B cell (primary cell): Measurements from ENCODE around the gene ADCY10. TPM values are rescaled to one million over a fixed set of nuclear protein-coding genes. Genes with fewer than 3 reads are reported as not detected.

Experiments
- ATAC-seq: fragments of 200-7000 bp; cut with Tn5 transposase; one replicate; pipeline ENCODE4 v1.10.0; 2021; ENCODE audit warnings: low read depth, mild to moderate bottlenecking, moderate number of reproducible peaks, moderate library complexity
- CTCF ChIA-PET: fragments of 350-600 bp; sonication (Branson Sonifier 250); formaldehyde crosslinking; loops from one replicate; lab custom pipeline; 2021; ENCODE audit warnings: antibody characterized with exemption, inconsistent platforms; lab: Charles Lee
- POLR2A ChIA-PET: fragments of 350-600 bp; sonication (Branson Sonifier 250); formaldehyde crosslinking; loops from one replicate; lab custom pipeline; 2021; ENCODE audit warnings: antibody characterized with exemption; lab: Charles Lee
- DNase-seq: peaks from one replicate; pipeline ENCODE4 v3.0.0; 2013
- H2AFZ ChIP-seq: 2 replicates; pipeline ENCODE4 v1.6.1; 2012; ENCODE audit warnings: mild to moderate bottlenecking, low read depth, low read length; ENCODE audit not compliant: insufficient read depth, poor library complexity, severe bottlenecking
- H3K27ac ChIP-seq, 2 donors: 1 replicate in 1 of 2; 2 replicates in 1 of 2; pipeline ENCODE4 v1.5.1; 2012 to 2013; ENCODE audit warnings: low read length in 2 of 2, mild to moderate bottlenecking in 2 of 2, moderate library complexity in 1 of 2
- H3K27me3 ChIP-seq, 4 experiments: fragments of 200-600 bp in 1 of 4; sonication (generic) in 1 of 4; replicated peaks in 1 of 4; 1 replicate in 2 of 4; 2 replicates in 2 of 4; pipeline versions ENCODE4 v1.6.1 to v1.7.0; 2013 to 2016; ENCODE audit warnings: low read length in 3 of 4, mild to moderate bottlenecking in 2 of 4, mixed read lengths in 1 of 4, moderate library complexity in 1 of 4; ENCODE audit not compliant: insufficient read depth in 4 of 4, control insufficient read depth in 3 of 4; ENCODE audit errors: control extremely low read depth in 1 of 4
- H3K36me3 ChIP-seq, 2 experiments: replicated peaks in 1 of 2; 1 replicate in 1 of 2; 2 replicates in 1 of 2; pipeline versions ENCODE4 v1.6.1 to v1.7.1; 2013; ENCODE audit warnings: low read length in 1 of 2; ENCODE audit not compliant: insufficient read depth in 2 of 2, control insufficient read depth in 1 of 2; ENCODE audit errors: control extremely low read depth in 1 of 2, extremely low read depth in 1 of 2
- H3K4me1 ChIP-seq, 2 donors: fragments of 200-600 bp in 1 of 2; sonication (generic) in 1 of 2; 1 replicate in 1 of 2; 2 replicates in 1 of 2; pipeline versions ENCODE4 v1.5.1 to v1.6.1; 2013 to 2017; ENCODE audit warnings: low read length in 2 of 2; ENCODE audit not compliant: control insufficient read depth in 2 of 2, insufficient read depth in 2 of 2
- H3K4me2 ChIP-seq: replicated peaks from 2 replicates; pipeline ENCODE3; 2012; ENCODE audit warnings: mild to moderate bottlenecking, low read depth, low read length; ENCODE audit not compliant: poor library complexity, severe bottlenecking
- H3K4me3 ChIP-seq, 5 experiments: fragments of 200-600 bp in 1 of 5; sonication (generic) in 1 of 5; 1 replicate in 3 of 5; 2 replicates in 2 of 5; pipeline versions ENCODE4 v1.5.1 to v1.7.0; 2011 to 2016; ENCODE audit warnings: low read length in 4 of 5, mild to moderate bottlenecking in 4 of 5, low read depth in 2 of 5, control low read depth in 1 of 5, moderate library complexity in 1 of 5; ENCODE audit not compliant: insufficient read depth in 1 of 5; ENCODE audit errors: control extremely low read depth in 1 of 5, extremely low read depth in 1 of 5
- H3K79me2 ChIP-seq: fragments of 200-600 bp; sonication (generic); one replicate; pipeline ENCODE4 v1.6.0; 2016; ENCODE audit warnings: low read length; ENCODE audit not compliant: control insufficient read depth, insufficient read depth
- H3K9ac ChIP-seq: fragments of 200-600 bp; sonication (generic); 2 replicates; pipeline ENCODE4 v1.6.1; 2017; ENCODE audit warnings: mild to moderate bottlenecking, low read length, moderate library complexity
- H3K9me3 ChIP-seq, 3 donors: one replicate each; pipeline versions ENCODE4 v1.6.1 to v1.7.1; 2013; ENCODE audit warnings: low read length in 2 of 3; ENCODE audit not compliant: control insufficient read depth in 2 of 3, insufficient read depth in 1 of 3; ENCODE audit errors: control extremely low read depth in 1 of 3
- H4K20me1 ChIP-seq: 2 replicates; pipeline ENCODE4 v1.6.0; 2012; ENCODE audit warnings: mild to moderate bottlenecking, low read length; ENCODE audit not compliant: insufficient read depth, control insufficient read depth, poor library complexity, severe bottlenecking
- H3K27ac Mint-ChIP-seq: one replicate; pipeline ENCODE4 v1.8.0; 2021; ENCODE audit warnings: mixed read lengths
- H3K27me3 Mint-ChIP-seq: one replicate; pipeline ENCODE4 v1.8.0; 2021; ENCODE audit warnings: mixed read lengths
- H3K4me1 Mint-ChIP-seq: one replicate; pipeline ENCODE4 v1.8.0; 2021; ENCODE audit warnings: mixed read lengths
- H3K4me3 Mint-ChIP-seq: one replicate; pipeline ENCODE4 v1.8.0; 2021; ENCODE audit warnings: mixed read lengths
- H3K9me3 Mint-ChIP-seq: one replicate; pipeline ENCODE4 v1.8.0; 2022; ENCODE audit warnings: mixed read lengths; ENCODE audit not compliant: insufficient read depth
- CTCF ChIP-seq: fragments of 200-600 bp; IDR thresholded peaks from one replicate; pipeline ENCODE4 v1.8.0; 2022; ENCODE audit warnings: antibody characterized with exemption, mild to moderate bottlenecking
- EZH2 ChIP-seq: IDR thresholded peaks from 2 replicates; pipeline ENCODE4 v1.6.1; 2012; ENCODE audit warnings: borderline replicate concordance, low read depth, mild to moderate bottlenecking, moderate library complexity, low read length; ENCODE audit not compliant: insufficient read depth, poor library complexity, severe bottlenecking
- WGBS: methylation state at CpG from one replicate; pipeline ENCODE4 v1.1.5; 2013; ENCODE audit warnings: missing lambda C conversion rate; ENCODE audit not compliant: insufficient coverage; 5-methylcytosine and 5-hydroxymethylcytosine counted together
- intact Hi-C: fragments of 100-400 bp; cut with micrococcal nuclease; formaldehyde crosslinking; loops from one replicate; pipeline ENCODE4 v1.10.0; 2022
- polyA plus RNA-seq: library from polyadenylated mRNA; depleted of rRNA; stranded (reverse); fragments of >200 nt; gene quantifications from 2 replicates; pipeline ENCODE4 v1.2.3, GENCODE V29; 2012
- total RNA-seq, 2 donors: library from RNA; stranded (reverse); fragments of 120-200 nt in 1 of 2; gene quantifications; 1 replicate in 1 of 2; 2 replicates in 1 of 2; pipeline versions ENCODE4 v1.2.3 to v1.2.4, GENCODE V29; 2013 to 2022

The ADCY10 gene
- total and polyA plus RNA-seq, 2 donors (not counting 1 experiment from before 2014, with no cell fraction given): 0.15 TPM; not detected in 1

DNA sequence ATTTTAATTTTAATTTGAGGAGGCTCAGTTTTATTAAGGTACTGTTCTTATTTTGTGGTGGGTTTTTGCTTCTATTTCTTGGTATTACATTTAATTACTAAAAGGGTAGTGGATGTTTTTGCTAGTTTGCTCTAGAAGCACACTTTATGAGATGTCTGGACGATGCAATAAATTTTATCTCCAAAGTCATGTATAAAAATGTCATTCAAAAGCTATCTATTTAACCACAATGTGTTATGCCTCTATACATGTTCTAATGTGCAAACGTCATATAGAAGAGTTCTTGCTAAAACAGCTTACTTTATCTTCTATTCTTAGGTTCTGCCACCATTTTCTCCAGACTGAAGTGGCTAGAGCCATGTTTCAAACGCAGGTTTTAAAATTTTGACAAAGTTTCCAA, 35.9 kb upstream of the ADCY10 start:
- Mint-ChIP-seq H3K9me3 (no peaks in the 10 kb centered on the region), H3K4me3 (no peak overlapping the region), H3K27ac (no peak overlapping the region), H3K27me3 (no peaks in the 10 kb centered on the region), H3K4me1 (peaks cover 24% of the 10 kb centered on the region)
- H3K79me2 ChIP-seq: peaks cover 65% of the 10 kb centered on the region
- ChIA-PET POLR2A (interaction anchor here (0.8 kb wide), 1 partner anchor 14 kb away, joined by 3 read pairs; no protein-coding TSS in a partner anchor), CTCF (no interaction called here)
- no peaks in the 10 kb centered on the region for H3K4me1 ChIP-seq
- H3K27ac ChIP-seq: no peak overlapping the region
- intact Hi-C loops: no loop called here
- peaks cover 24% of the 10 kb centered on the region for H4K20me1 ChIP-seq
- no peaks in the 10 kb centered on the region for H3K27me3 ChIP-seq
- TF ChIP-seq CTCF (no peak), EZH2 (no peak)
- DNase-seq (no peak), ATAC-seq (no peak)
- no peak overlapping the region for H3K9ac ChIP-seq
- no peak overlapping the region for H2AFZ ChIP-seq
- H3K4me2 ChIP-seq: no peak overlapping the region
- WGBS: 100% methylated on average over 1 of the region's 3 CpGs
- peaks cover 0 to 19% of the 10 kb centered on the region in 2 experiments for H3K36me3 ChIP-seq
- H3K4me3 ChIP-seq: no peak overlapping the region
- no peaks in the 10 kb centered on the region for H3K9me3 ChIP-seq

- intact Hi-C loops: no loop called here
- Histone ChIP-seq H3K4me3 (no peak overlapping the region), H3K4me1 (no peaks in the 10 kb centered on the region), H3K4me2 (no peak overlapping the region), H3K27ac (no peak overlapping the region), H3K27me3 (no peaks in the 10 kb centered on the region), H3K36me3 (peaks cover 0 to 5% of the 10 kb centered on the region in 2 experiments), H3K9ac (no peak overlapping the region), H3K9me3 (peaks cover 0 to 5% (median 0%) of the 10 kb centered on the region in 3 donors), H4K20me1 (peaks cover 24% of the 10 kb centered on the region), H2AFZ (no peak overlapping the region), H3K79me2 (peaks cover 84% of the 10 kb centered on the region)
- H3K27ac Mint-ChIP-seq: no peak overlapping the region
- no peaks in the 10 kb centered on the region for H3K27me3 Mint-ChIP-seq
- WGBS: no CpG with 5 or more reads among the region's 2 CpGs
- ChIA-PET POLR2A (no interaction called here), CTCF (no interaction called here)
- TF ChIP-seq CTCF: no peak
- no peak for TF ChIP-seq EZH2
- no peak for DNase-seq
- no peak overlapping the region for H3K4me3 Mint-ChIP-seq
- no peaks in the 10 kb centered on the region for H3K9me3 Mint-ChIP-seq
- no peak for ATAC-seq
- peaks cover 28% of the 10 kb centered on the region for H3K4me1 Mint-ChIP-seq
Measured at GRCh38 chr1:167947733-167948132, 33.8 kb upstream of the ADCY10 start.
